Measurements from ENCODE around the gene TPCN1.
"Not testable (repeated sequence)": the region's sequence is repeated elsewhere in the genome, so short reads cannot be mapped to it uniquely, and the experiment has no call there.

TPCN1 gene

GRCh38 chr12:113196990-113197389 lies 24.3 kb upstream of the TPCN1 start:
- DNase-seq (ENCODE audit: low read depth), result peak; percentile 87

GRCh38 chr12:113197518-113198077 lies 23.7 kb upstream of the TPCN1 start:
- no peak for DNase-seq (ENCODE audit: low read depth)

- peak; percentile 41 for DNase-seq (ENCODE audit: low read depth)
These were observed 23.0 kb upstream of the TPCN1 start for GRCh38 chr12:113198296-113198695.

- DNase-seq (ENCODE audit: low read depth), result no peak
These were observed 21.1 kb upstream of the TPCN1 start for GRCh38 chr12:113200021-113200797.

GRCh38 chr12:113201187-113202177 lies 19.8 kb upstream of the TPCN1 start:
- DNase-seq (ENCODE audit: low read depth), result no peak

GRCh38 chr12:113202300-113203075 lies 18.8 kb upstream of the TPCN1 start:
- no peak for DNase-seq (ENCODE audit: low read depth)

GRCh38 chr12:113203852-113204760 lies 17.2 kb upstream of the TPCN1 start:
- DNase-seq (ENCODE audit: low read depth), result no peak

GRCh38 chr12:113204804-113205203 lies 16.5 kb upstream of the TPCN1 start:
- no peak for DNase-seq (ENCODE audit: low read depth)

- DNase-seq (ENCODE audit: low read depth), result not testable (repeated sequence)
These were observed 14.5 kb upstream of the TPCN1 start for GRCh38 chr12:113206802-113207201.

GRCh38 chr12:113207613-113208040 lies 13.6 kb upstream of the TPCN1 start:
- no peak for DNase-seq (ENCODE audit: low read depth)

- no peak for DNase-seq (ENCODE audit: low read depth)
These were observed 13.0 kb upstream of the TPCN1 start for GRCh38 chr12:113208041-113208934.

GRCh38 chr12:113211160-113211559 lies 10.1 kb upstream of the TPCN1 start:
- DNase-seq (ENCODE audit: low read depth), result no peak

GRCh38 chr12:113214895-113215400 lies 6.3 kb upstream of the TPCN1 start:
- DNase-seq (ENCODE audit: low read depth), result peak; percentile 100

GRCh38 chr12:113216027-113216426 lies 5.2 kb upstream of the TPCN1 start:
- no peak for DNase-seq (ENCODE audit: low read depth)

GRCh38 chr12:113220593-113221180 lies 577 bp upstream of the TPCN1 start:
- DNase-seq (ENCODE audit: low read depth), result peak; percentile 45

GRCh38 chr12:113221997-113222729 lies 899 bp downstream of the TPCN1 start:
- DNase-seq (ENCODE audit: low read depth), result no peak

GRCh38 chr12:113222730-113223531 lies 1.7 kb downstream of the TPCN1 start:
- peak; percentile 87 for DNase-seq (ENCODE audit: low read depth)
